Activated CD4-positive, alpha-beta T cell treated with anti-CD3 and anti-CD28 coated beads for 36 hours (primary cell): ENCODE measurements around the gene CYP26C1. TPM values are rescaled to one million over a fixed set of nuclear protein-coding genes. Genes with fewer than 3 reads are reported as not detected.

Experiments used
- ATAC-seq: fragments of 200-7000 bp; cut with Tn5 transposase; one replicate; pipeline ENCODE4 v1.10.0; 2021; ENCODE audit warnings: mild to moderate bottlenecking, moderate library complexity
- CTCF ChIA-PET: fragments of 350-600 bp; sonication (Branson Sonifier 250); formaldehyde crosslinking; loops from one replicate; lab custom pipeline; 2021; ENCODE audit warnings: antibody characterized with exemption; lab: Charles Lee
- POLR2A ChIA-PET: fragments of 350-600 bp; sonication (Branson Sonifier 250); formaldehyde crosslinking; loops from one replicate; lab custom pipeline; 2021; ENCODE audit warnings: antibody characterized with exemption, inconsistent platforms; lab: Charles Lee
- DNase-seq: peaks from one replicate; pipeline ENCODE4 v3.0.0-alpha.2; 2020
- H3K27ac Mint-ChIP-seq: one replicate; pipeline ENCODE4 v1.8.0; 2021; ENCODE audit warnings: mixed read lengths
- H3K27me3 Mint-ChIP-seq: one replicate; pipeline ENCODE4 v1.8.0; 2021; ENCODE audit warnings: mixed read lengths
- H3K36me3 Mint-ChIP-seq: one replicate; pipeline ENCODE4 v1.8.0; 2021; ENCODE audit warnings: low read depth, mixed read lengths
- H3K4me1 Mint-ChIP-seq: one replicate; pipeline ENCODE4 v1.8.0; 2021; ENCODE audit warnings: mixed read lengths
- H3K4me3 Mint-ChIP-seq: one replicate; pipeline ENCODE4 v1.8.0; 2021; ENCODE audit warnings: mild to moderate bottlenecking, moderate library complexity, mixed read lengths
- H3K9me3 Mint-ChIP-seq: one replicate; pipeline ENCODE4 v1.8.0; 2021; ENCODE audit warnings: low read depth, mixed read lengths
- intact Hi-C, 2 experiments: fragments of 100-400 bp; cut with DNase I in 1 of 2; cut with micrococcal nuclease in 1 of 2; formaldehyde crosslinking; loops; one replicate each; pipeline versions ENCODE4 v1.14.2 to v1.15.1; 2022 to 2024; cut with DNase I, micrococcal nuclease
- total RNA-seq, 2 experiments: library from RNA; stranded (reverse); gene quantifications; one replicate each; pipeline ENCODE4 v1.2.3, GENCODE V29; 2021

The CYP26C1 gene
- total RNA-seq, 2 experiments from 2014 or later = 0.05 to 0.09 TPM

DNA sequence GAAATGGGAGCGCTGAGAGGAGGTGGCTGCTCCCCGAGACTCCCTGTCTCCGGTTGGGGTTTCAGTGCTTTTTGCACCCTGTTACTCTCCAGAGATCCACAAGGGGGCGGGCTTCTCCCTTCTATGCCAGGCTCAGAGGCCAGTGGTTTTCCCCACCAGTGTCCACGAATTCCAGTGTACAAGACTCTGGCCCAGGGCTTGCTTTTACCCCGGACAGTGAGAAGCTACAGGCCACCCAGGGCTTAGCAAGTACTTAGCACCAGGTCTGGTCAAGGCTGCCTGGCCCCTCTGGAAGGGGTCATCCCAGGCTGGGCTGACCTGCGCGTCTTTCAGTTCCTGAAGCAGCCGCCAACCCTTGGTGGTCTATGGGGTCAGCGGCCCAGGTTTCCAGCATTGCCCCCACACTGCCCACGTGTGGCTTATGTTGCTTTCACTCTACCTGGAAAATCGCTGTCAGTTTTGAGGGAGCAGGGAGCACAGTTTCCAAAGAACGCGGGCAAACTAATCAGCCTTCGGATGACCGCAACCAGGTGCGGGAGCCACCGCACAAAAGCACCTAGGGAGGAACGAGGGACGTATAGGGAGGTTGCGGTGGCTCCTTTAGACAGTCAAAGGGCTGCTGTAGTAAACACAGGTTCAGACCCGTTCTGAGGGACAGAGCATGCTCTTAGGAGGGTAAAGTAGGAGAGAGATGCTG, 19.9 kb downstream of the CYP26C1 start:
- Mint-ChIP-seq H3K27ac (no peak overlapping the region), H3K4me3 (no peak overlapping the region), H3K4me1 (peaks cover 7% of the 10 kb centered on the region), H3K27me3 (peaks cover 45% of the 10 kb centered on the region), H3K36me3 (no peaks in the 10 kb centered on the region), H3K9me3 (no peaks in the 10 kb centered on the region)
- ChIA-PET POLR2A (no interaction called here), CTCF (interaction anchor here (0.6 to 1.9 kb wide), 11 partner anchors 9 to 951 kb away, joined by 3 to 8 read pairs (median 3); partner anchors contain the start of gene MYOF)
- ATAC-seq (peak; percentile 70), DNase-seq (peak; percentile 72)
- intact Hi-C loops = loop anchor here (1.0 to 2.0 kb wide), 5 partner anchors 209 to 402 kb away; partner anchors contain the start of gene MYOF (in 1 of the 2)

DNA sequence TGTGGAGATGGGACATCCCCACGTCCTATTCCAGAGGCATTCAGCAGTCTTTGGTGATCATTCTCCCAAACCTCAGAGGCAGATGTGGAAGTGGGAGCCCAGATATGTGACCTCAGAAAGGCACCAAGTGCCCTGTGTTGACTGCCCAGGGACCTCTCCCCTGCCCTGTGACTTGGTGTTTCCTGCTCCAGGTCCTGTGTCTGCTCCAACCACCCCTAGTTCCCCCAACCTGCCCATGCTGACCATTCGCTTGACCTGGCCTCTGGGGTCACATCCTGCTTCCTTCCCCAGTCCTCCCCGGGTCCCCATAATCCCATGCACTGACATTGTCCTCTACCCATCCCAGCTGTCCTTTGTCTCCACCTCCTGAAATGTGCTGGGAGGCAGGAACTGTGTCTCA, 20.7 kb downstream of the CYP26C1 start:
- H3K27ac Mint-ChIP-seq = no peak overlapping the region
- ChIA-PET CTCF (interaction anchor here (1.0 to 1.9 kb wide), 5 partner anchors 10 to 401 kb away, joined by 3 to 6 read pairs (median 3); partner anchors contain the start of gene MYOF), POLR2A (no interaction called here)
- no peaks in the 10 kb centered on the region for H3K9me3 Mint-ChIP-seq
- peaks cover 2% of the 10 kb centered on the region for H3K4me1 Mint-ChIP-seq
- H3K27me3 Mint-ChIP-seq = peaks cover 39% of the 10 kb centered on the region
- DNase-seq (no peak), ATAC-seq (no peak)
- H3K4me3 Mint-ChIP-seq = no peak overlapping the region
- no peaks in the 10 kb centered on the region for H3K36me3 Mint-ChIP-seq
- intact Hi-C loops = loop anchor here (2.0 kb wide), 2 partner anchors 271 to 401 kb away; partner anchors contain the start of gene MYOF (in 1 of the 2)

DNA sequence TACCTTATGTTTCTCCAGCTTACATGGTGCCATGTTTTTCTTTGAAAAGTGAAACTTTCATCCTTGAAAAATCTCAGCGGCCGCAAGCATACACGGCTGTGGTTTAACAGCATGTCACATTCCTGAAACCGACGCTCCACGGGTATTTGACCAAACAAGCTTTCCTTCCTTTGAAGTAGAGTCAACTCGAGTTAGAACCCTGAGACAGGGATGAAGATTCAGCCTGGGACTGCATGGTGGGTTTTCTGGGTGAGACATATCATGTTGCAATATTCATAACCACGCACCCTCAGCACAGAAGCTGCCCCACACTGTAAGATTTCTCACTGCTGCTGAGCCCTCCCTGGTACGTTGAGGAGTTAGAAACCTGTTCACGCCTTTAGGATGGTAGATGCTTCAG, 21.2 kb downstream of the CYP26C1 start:
- H3K36me3 Mint-ChIP-seq = no peaks in the 10 kb centered on the region

DNA sequence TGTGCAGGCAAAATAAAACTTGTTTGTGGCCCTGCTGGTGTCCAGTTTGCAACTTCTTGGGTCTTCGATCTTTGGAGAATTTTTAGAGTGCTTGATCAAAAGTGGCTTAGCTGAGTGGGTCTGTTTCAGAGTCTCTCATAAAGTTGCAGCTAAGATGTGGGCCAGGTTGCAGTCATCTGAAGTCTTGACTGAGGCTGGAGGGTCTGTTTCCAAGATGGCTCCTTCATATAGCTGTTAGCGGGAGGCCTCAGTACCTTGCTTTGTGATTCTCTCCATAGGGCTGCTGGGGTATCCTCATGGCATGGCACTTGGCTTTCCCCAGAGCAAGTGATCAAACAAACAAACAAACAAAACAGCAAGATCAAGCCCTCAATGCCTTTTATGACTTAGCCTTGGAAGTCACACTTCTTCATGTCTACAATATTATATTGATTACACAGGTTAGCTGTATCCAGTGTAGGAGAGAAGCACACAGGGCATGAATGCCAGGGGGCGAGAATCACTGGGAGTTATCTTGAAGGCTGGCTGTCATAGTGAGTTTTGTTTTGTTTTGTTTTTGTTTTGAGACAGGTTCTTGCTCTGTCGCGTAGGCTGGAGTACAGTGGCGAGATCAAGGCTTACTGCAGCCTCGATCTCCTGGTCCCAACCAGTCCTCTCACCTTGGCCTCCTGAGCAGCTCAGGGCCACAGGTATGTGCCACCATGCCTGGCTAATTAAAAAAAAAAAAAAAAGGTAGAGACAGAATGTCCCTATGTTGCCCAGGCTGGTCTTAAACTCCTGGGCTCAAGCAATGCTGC, 23.3 kb downstream of the CYP26C1 start:
- H3K9me3 Mint-ChIP-seq = no peaks in the 10 kb centered on the region
- DNase-seq = no peak
- POLR2A ChIA-PET = no interaction called here
- no peak overlapping the region for H3K4me3 Mint-ChIP-seq
- ATAC-seq = no peak
- intact Hi-C loops = no loop called here
- H3K27ac Mint-ChIP-seq = no peak overlapping the region
- peaks cover 28% of the 10 kb centered on the region for H3K27me3 Mint-ChIP-seq
- CTCF ChIA-PET = interaction anchor here (0.7 to 0.9 kb wide), 2 partner anchors 12 to 36 kb away, joined by 3 read pairs; no protein-coding TSS in a partner anchor
- peaks cover 2% of the 10 kb centered on the region for H3K4me1 Mint-ChIP-seq
- no peaks in the 10 kb centered on the region for H3K36me3 Mint-ChIP-seq

More for the DNA sequence above, 21.2 kb downstream of the CYP26C1 start:
- ChIA-PET POLR2A (no interaction called here), CTCF (interaction anchor here (1.3 to 1.9 kb wide), 3 partner anchors 11 to 400 kb away, joined by 3 to 6 read pairs (median 3); partner anchors contain the start of gene MYOF)
- Mint-ChIP-seq H3K27me3 (peaks cover 35% of the 10 kb centered on the region), H3K9me3 (no peaks in the 10 kb centered on the region), H3K4me3 (no peak overlapping the region), H3K4me1 (peaks cover 2% of the 10 kb centered on the region), H3K27ac (no peak overlapping the region)
- DNase-seq (no peak), ATAC-seq (no peak)
- intact Hi-C loops = loop anchor here (2.0 kb wide), 2 partner anchors 271 to 401 kb away; partner anchors contain the start of gene MYOF (in 1 of the 2)

DNA sequence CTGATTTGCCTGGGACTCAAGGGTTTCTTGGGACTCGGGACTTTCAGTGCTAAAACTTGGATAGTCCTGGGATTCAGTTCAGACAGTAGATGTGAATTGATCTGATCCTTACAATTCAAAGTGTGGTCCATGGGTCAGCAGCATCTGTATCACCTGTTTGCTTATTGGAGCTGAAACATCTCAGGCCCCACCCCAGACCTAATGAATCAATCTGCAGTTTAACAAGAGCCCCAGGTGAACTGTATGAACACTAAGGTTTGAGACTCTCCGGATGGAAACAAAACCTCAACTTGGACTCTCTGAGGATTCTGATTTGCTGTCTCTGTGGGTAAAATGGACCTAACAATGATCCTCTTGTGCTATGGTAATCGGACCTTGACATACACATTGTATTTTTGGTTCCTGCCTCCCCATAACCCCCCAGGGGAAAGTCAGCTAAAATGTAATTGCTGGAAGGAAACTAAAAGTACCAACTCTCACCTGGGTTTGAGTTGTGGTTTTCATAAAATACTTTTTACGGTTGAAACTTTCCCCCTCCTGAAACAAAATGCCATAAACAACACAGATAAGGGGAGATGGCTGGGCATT, 24.8 kb downstream of the CYP26C1 start:
- no peak for ATAC-seq
- no peak overlapping the region for H3K27ac Mint-ChIP-seq
- H3K4me1 Mint-ChIP-seq = no peaks in the 10 kb centered on the region
- POLR2A ChIA-PET = no interaction called here
- DNase-seq = no peak
- no peaks in the 10 kb centered on the region for H3K36me3 Mint-ChIP-seq
- no peak overlapping the region for H3K4me3 Mint-ChIP-seq
- CTCF ChIA-PET = interaction anchor here (0.6 to 1.1 kb wide), 3 partner anchors 23 to 189 kb away, joined by 3 to 4 read pairs (median 3); no protein-coding TSS in a partner anchor
- H3K9me3 Mint-ChIP-seq = no peaks in the 10 kb centered on the region
- intact Hi-C loops = no loop called here
- H3K27me3 Mint-ChIP-seq = peaks cover 19% of the 10 kb centered on the region

DNA sequence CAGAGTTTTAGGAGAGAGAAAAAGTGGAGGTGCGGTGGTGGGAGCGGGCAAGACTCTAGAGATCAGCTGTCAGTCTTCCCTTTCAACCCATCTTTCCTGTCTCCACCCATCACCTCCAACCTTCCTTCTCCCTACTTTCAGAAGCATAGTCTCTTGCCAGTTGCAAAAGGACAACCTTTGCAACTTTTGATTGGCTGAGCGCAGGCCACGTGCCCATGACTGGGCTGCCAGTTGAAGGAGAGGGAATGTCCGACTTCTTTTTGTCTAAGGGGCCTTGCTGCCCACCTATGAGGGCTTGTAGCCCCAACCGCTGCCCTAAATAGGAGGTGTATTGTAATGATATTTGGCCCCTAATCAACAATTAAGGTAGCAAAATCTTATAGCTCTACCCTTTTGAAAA, 25.7 kb downstream of the CYP26C1 start:
- CTCF ChIA-PET = no interaction called here
- intact Hi-C loops = no loop called here
- H3K27me3 Mint-ChIP-seq = peaks cover 18% of the 10 kb centered on the region

DNA sequence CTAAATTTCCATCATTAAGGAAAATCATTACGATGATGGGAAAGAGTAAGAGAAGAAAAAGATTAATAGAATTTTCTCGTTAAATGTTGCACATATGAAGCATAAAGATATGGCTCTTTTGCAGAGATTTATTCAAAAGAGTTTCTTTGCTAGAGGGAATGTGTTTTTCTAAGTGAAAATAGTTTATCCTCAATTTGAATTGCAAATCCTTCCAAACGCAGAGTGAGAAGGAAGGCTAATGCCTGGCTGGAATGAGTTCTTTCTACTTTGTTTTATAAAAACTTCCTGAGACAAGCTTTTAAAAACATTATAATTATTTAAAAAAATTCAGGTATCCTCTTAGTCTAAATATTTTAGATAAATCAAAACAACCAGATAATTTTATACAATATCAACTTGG, 27.2 kb downstream of the CYP26C1 start:
- POLR2A ChIA-PET = no interaction called here
- intact Hi-C loops = no loop called here
- Mint-ChIP-seq H3K4me3 (no peak overlapping the region), H3K27ac (no peak overlapping the region), H3K9me3 (no peaks in the 10 kb centered on the region), H3K27me3 (peaks cover 12% of the 10 kb centered on the region), H3K36me3 (no peaks in the 10 kb centered on the region), H3K4me1 (no peaks in the 10 kb centered on the region)
- ATAC-seq (no peak), DNase-seq (no peak)
- CTCF ChIA-PET = interaction anchor here (0.6 to 1.6 kb wide), 5 partner anchors 28 to 1049 kb away, joined by 3 to 6 read pairs (median 3); no protein-coding TSS in a partner anchor

More for the DNA sequence above, 25.7 kb downstream of the CYP26C1 start:
- DNase-seq = no peak
- Mint-ChIP-seq H3K27ac (no peak overlapping the region), H3K36me3 (no peaks in the 10 kb centered on the region), H3K9me3 (no peaks in the 10 kb centered on the region), H3K4me1 (no peaks in the 10 kb centered on the region), H3K4me3 (no peak overlapping the region)
- ATAC-seq = no peak
- POLR2A ChIA-PET = no interaction called here

DNA sequence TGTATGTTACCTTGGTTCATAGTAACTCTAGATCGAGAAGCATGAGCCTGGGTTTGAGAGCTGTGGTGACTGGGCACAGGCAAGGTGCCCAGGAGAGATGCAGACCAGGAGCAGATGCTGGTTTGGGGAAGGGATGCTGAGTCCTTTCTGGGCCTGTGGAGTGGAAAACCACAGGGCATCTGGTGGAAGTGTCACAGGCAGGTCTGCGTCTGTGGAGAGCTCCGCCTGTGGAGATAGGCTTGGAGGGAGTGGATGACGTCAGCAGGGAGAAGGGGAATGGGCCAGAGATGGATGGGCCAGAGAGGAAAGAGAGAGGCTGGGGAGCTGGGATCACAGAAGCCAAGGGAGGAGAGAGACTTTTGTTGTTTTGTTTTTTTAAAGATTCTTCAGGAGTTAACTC, 27.9 kb downstream of the CYP26C1 start:
- Mint-ChIP-seq H3K4me3 (no peak overlapping the region), H3K27ac (no peak overlapping the region), H3K9me3 (no peaks in the 10 kb centered on the region), H3K36me3 (no peaks in the 10 kb centered on the region), H3K4me1 (no peaks in the 10 kb centered on the region), H3K27me3 (peaks cover 12% of the 10 kb centered on the region)
- intact Hi-C loops = no loop called here
- DNase-seq (no peak), ATAC-seq (no peak)
- ChIA-PET POLR2A (no interaction called here), CTCF (interaction anchor here (0.6 to 1.6 kb wide), 6 partner anchors 8 to 287 kb away, joined by 3 to 6 read pairs (median 3); no protein-coding TSS in a partner anchor)

DNA sequence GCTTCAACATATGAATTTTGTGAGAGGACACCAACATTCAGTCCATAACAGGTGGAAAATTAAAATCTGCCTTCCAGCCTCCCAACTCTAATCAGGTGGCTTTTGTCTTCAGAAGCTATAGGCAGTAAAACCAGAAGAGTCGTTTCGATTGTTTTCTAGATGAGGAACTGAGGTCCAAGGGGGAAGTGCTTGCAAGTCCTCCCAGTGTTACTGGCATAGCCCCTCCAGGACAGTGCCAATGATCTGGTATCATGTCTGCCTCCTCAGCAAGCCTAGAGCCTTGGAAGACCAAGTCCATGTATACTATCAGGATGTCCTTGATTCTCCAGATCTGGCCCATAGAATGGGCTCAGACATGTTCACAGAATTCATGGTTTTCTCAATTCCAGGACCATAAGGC, 30.0 kb downstream of the CYP26C1 start:
- H3K27ac Mint-ChIP-seq = no peak overlapping the region
- peaks cover 12% of the 10 kb centered on the region for H3K27me3 Mint-ChIP-seq
- H3K4me1 Mint-ChIP-seq = no peaks in the 10 kb centered on the region
- H3K9me3 Mint-ChIP-seq = no peaks in the 10 kb centered on the region
- intact Hi-C loops = no loop called here
- ChIA-PET CTCF (interaction anchor here (0.6 kb wide), 1 partner anchor 257 kb away, joined by 3 read pairs; no protein-coding TSS in a partner anchor), POLR2A (no interaction called here)
- DNase-seq = no peak
- no peak for ATAC-seq
- no peaks in the 10 kb centered on the region for H3K36me3 Mint-ChIP-seq
- H3K4me3 Mint-ChIP-seq = no peak overlapping the region

DNA sequence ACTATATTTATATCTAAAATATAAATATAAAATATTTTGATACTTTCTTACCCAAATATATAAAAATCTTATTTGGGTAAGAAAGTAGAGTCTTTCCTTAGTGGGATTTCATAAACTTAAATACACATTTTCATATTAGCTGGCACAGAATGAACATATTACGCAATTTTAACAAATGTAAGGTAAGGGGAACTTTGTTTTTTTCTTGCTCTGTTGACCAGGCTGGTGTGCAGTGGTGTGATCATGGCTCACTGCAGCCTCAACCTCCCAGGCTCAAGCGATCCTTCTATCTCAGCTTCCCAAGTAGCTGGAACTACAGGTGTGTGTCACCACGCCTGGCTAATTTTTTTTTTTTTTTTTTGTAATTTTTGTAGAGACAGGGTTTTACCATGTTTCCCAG, 31.4 kb downstream of the CYP26C1 start:
- no peaks in the 10 kb centered on the region for H3K4me1 Mint-ChIP-seq
- no peaks in the 10 kb centered on the region for H3K9me3 Mint-ChIP-seq
- DNase-seq (no peak), ATAC-seq (no peak)
- ChIA-PET CTCF (interaction anchor here (1.0 kb wide), 1 partner anchor 24 kb away, joined by 3 read pairs; no protein-coding TSS in a partner anchor), POLR2A (no interaction called here)
- H3K27ac Mint-ChIP-seq = no peak overlapping the region
- H3K27me3 Mint-ChIP-seq = peaks cover 12% of the 10 kb centered on the region
- no peaks in the 10 kb centered on the region for H3K36me3 Mint-ChIP-seq
- intact Hi-C loops = no loop called here
- no peak overlapping the region for H3K4me3 Mint-ChIP-seq

DNA sequence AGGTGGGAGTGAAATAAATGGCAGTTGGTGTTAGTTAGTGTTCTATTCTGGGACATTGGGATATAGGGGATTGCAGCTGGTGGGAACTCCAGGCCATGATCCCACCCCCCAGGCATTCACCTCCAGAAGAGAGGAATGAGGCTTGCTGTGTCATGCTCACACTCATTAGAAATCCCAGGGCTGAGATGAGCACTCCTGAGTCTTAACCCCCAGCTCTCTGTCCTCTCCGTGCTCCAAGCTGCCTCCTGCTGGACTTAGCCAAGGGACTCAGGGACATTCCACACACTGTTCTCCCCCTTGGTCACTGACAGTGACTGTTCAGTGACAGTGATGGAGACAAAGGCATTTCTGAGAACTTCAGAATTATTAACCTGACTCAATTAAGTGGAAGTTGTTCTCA, 34.6 kb downstream of the CYP26C1 start:
- ChIA-PET POLR2A (no interaction called here), CTCF (interaction anchor here (1.1 to 1.5 kb wide), 2 partner anchors 11 to 21 kb away, joined by 3 to 5 read pairs; no protein-coding TSS in a partner anchor)
- ATAC-seq (no peak), DNase-seq (no peak)
- Mint-ChIP-seq H3K27me3 (peaks cover 6% of the 10 kb centered on the region), H3K9me3 (no peaks in the 10 kb centered on the region), H3K36me3 (no peaks in the 10 kb centered on the region), H3K4me3 (no peak overlapping the region), H3K27ac (no peak overlapping the region), H3K4me1 (no peaks in the 10 kb centered on the region)
- intact Hi-C loops = no loop called here
